ENCODE results near the gene NPEPPS.

The NPEPPS gene

DNA sequence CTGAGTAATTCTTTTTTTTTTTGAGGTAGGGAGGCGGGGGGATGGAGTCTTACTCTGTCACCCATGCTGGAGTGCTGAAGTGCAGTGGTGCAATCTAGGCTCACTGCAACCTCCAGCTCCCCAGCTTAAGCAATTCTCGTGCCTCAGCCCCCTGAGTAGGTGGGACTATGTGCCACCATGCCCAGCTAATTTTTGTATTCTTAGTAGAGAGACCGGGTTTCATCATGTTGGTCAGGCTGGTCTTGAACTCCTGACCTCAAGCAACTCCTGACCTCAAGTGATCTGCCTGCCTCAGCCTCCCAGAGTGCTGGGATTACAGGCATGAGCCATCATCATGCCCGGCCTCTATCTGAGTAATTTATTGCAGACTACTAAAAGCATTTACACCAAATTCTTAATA is 138.2 kb downstream of the NPEPPS start:
- DNase-seq: no peak

DNA sequence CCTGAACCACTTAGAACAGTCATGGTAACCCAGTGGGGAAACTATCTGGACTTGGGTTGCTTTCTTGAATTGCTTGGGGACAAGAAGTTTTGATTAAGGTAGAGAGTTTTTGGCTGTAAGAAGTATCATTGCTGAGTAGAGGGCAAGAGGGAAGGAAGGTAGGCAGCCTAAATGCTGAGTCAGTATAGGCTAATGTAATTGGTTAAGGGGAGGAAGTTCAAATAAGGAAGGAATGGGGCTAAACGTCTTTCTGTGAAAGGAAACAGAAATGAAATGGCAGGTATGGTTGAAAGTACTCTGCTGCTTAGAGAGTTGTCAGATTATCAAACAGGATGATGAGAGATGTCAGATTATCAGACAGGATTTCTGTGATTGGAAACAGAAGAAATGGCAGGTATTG is 139.2 kb downstream of the NPEPPS start:
- DNase-seq: no peak

All from left hindlimb (tissue), 1 donor.